Heart left ventricle (tissue), 16 donors: ENCODE results near the gene NANS. TPM values are rescaled to one million over a fixed set of nuclear protein-coding genes. Genes with fewer than 3 reads are reported as not detected.
"Not testable (repeated sequence)": the region's sequence is repeated elsewhere in the genome, so short reads cannot be mapped to it uniquely, and the experiment has no call there.

ENCODE experiments used
- ATAC-seq, 4 donors: fragments of 200-7000 bp; cut with Tn5 transposase; one replicate each; pipeline ENCODE4 v1.9.1; 2020 to 2022; ENCODE audit warnings: moderate library complexity in 4 of 4, mild to moderate bottlenecking in 3 of 4, moderate number of reproducible peaks in 1 of 4
- DNase-seq, 5 donors: peaks; one replicate each; pipeline ENCODE4 v3.0.0-alpha.2; 2020
- H3K27ac ChIP-seq, 12 donors: fragments of 200-600 bp; sonication (generic) in 4 of 12; one replicate each; pipeline versions ENCODE4 v1.5.0 to v1.8.0; 2016 to 2022; ENCODE audit warnings: mild to moderate bottlenecking in 2 of 12
- H3K27me3 ChIP-seq, 9 donors: fragments of 200-600 bp; sonication (generic) in 2 of 9; one replicate each; pipeline versions ENCODE4 v1.5.1 to v1.8.0; 2016 to 2022; ENCODE audit warnings: mild to moderate bottlenecking in 3 of 9
- H3K36me3 ChIP-seq, 9 donors: fragments of 200-600 bp; sonication (generic) in 2 of 9; one replicate each; pipeline versions ENCODE4 v1.5.0 to v1.8.0; 2018 to 2022; ENCODE audit warnings: mild to moderate bottlenecking in 2 of 9
- H3K4me1 ChIP-seq, 12 donors: fragments of 200-600 bp; sonication (generic) in 4 of 12; one replicate each; pipeline versions ENCODE4 v1.5.0 to v1.8.0; 2016 to 2022; ENCODE audit warnings: mild to moderate bottlenecking in 3 of 12
- H3K4me3 ChIP-seq, 12 donors: fragments of 200-600 bp; sonication (generic) in 4 of 12; one replicate each; pipeline versions ENCODE4 v1.5.0 to v1.8.0; 2017 to 2022; ENCODE audit warnings: mild to moderate bottlenecking in 9 of 12, moderate library complexity in 4 of 12
- H3K9me3 ChIP-seq, 12 donors: fragments of 200-600 bp; sonication (generic) in 4 of 12; one replicate each; pipeline versions ENCODE4 v1.5.0 to v1.8.0; 2016 to 2022; ENCODE audit warnings: mild to moderate bottlenecking in 1 of 12
- CTCF ChIP-seq, 12 donors: fragments of 200-600 bp; sonication (generic) in 4 of 12; IDR thresholded peaks; one replicate each; pipeline versions ENCODE4 v1.5.0 to v1.8.0; 2018 to 2022; ENCODE audit warnings: antibody characterized with exemption in 12 of 12, mild to moderate bottlenecking in 5 of 12
- POLR2A ChIP-seq, 2 donors: fragments of 450-650 bp; IDR thresholded peaks; one replicate each; pipeline ENCODE4 v1.6.1; 2017; ENCODE audit warnings: antibody characterized with exemption in 2 of 2, mild to moderate bottlenecking in 2 of 2, moderate library complexity in 2 of 2
- WGBS, 4 donors: extraction: QIAGEN DNeasy Blood & Tissue Kit in 2 of 4; methylation state at CpG; one replicate each; pipeline versions ENCODE4 v1.1.5 to v1.1.7; 2013 to 2018; 5-methylcytosine and 5-hydroxymethylcytosine counted together
- intact Hi-C, 10 donors: fragments of 100-400 bp; cut with DNase I; formaldehyde crosslinking; loops; one replicate each; pipeline versions ENCODE4 v1.11.1 to v1.14.2; 2022
- polyA plus RNA-seq, 2 donors: library from polyadenylated mRNA; stranded (reverse); fragments of 200-250 nt; gene quantifications; one replicate each; pipeline ENCODE4 v1.2.3, GENCODE V29; 2013
- total RNA-seq, 9 donors: library from RNA; depleted of rRNA in 2 of 9; stranded (reverse); fragments of >200 nt in 2 of 9; fragmentation: NEBNext Ultra II Directional in 3 of 9; extraction: Animal tissue kit (Norgen Biotek cat#: 25700) in 3 of 9; gene quantifications; one replicate each; pipeline versions ENCODE4 v1.1.0 to v1.2.4, GENCODE V29; 2016 to 2023
- donor health status: ischemic (EF 13 %, LVEDD 7.1; RV severe dilation, severe dysfunction).
- donor health status: healthy with polysubstance abuse.
- donor health status: DM: no; HTN: yes; CAD: no.
- donor health status: DM: no; HTN: no; CAD: no.
- donor health status: ischemic (EF 25% LVEDD 6.9; RV normal size, moderate dysfunction).
- donor health status: ischemic (EF 25% LVEDD 5.7; RV mildly dilated, moderate dysfunction).
- donor health status: healthy.
- donor health status: DM: yes; HTN: yes; CAD: no.
- donor health status: ischemic (EF 35%, LVEDD 5.7; RV mildly dilated, moderate dysfunction).
- donor health status: nonischemic (EF 11% LVEDD 7.7; RV severe dilation, severe dysfunction).
- donor health status: DM: yes; HTN: yes; CAD: no.
- donor health status: PGD.
- donor health status: ischemic (EF 29% LVEDD 5.4; RV normal size, mild dysfunction).
- donor health status: nonischemic (EF 23%, LVEDD 6.1; RV moderate dilation, normal function).

The NANS gene
- total and polyA plus RNA-seq, 11 donors: 24.3 to 144 (median 40.7) TPM

- no peak overlapping the region for H3K27ac ChIP-seq
- WGBS, 4 donors: 81 to 92% (median 90%) methylated on average over 4 of the region's 4 CpGs
- no peak overlapping the region for H3K4me3 ChIP-seq
- no peaks in the 10 kb centered on the region for H3K9me3 ChIP-seq
- ATAC-seq: no peak
- intact Hi-C loops: loop anchor here in 2 of 10 donors (2.0 to 5.0 kb wide), 2 partner anchors 31 to 34 kb away; partner anchors contain the start of gene ANP32B (in 1 of the 2)
- TF ChIP-seq POLR2A (IDR thresholded peaks at IDR 0.05) (no peak), CTCF (IDR thresholded peaks at IDR 0.05) (no peak)
- H3K36me3 ChIP-seq: peaks cover 0 to 91% (median 80%) of the 10 kb centered on the region in 9 donors
- no peaks in the 10 kb centered on the region for H3K27me3 ChIP-seq
- peaks cover 0 to 39% (median under 1%) of the 10 kb centered on the region in 12 donors for H3K4me1 ChIP-seq
- DNase-seq: no peak
Observed at GRCh38 chr9:98016137-98016680, 40.3 kb upstream of the NANS start.

DNA sequence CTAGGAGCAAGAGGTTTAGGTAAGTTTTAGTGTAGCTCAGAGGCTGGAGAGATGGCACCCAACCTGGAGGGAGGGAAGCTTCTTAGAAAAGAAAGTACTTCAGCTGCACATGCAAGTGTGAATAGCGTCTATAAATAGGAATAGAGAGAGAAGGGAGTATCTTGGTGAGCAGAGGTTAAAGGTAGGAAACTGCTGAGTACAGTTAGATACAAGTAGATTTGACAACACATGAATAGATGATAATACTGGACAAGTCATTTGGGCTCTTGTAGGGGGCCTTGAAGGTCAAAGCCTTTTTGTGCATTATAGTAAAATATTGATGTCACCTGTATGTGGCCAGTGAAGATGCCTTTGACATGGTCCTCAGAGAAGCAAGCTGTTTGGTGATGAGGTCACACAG, 39.2 kb upstream of the NANS start:
- peak overlapping the region in 4 of 12 donors; percentile 35 to 64 (median 46) for H3K27ac ChIP-seq

DNA sequence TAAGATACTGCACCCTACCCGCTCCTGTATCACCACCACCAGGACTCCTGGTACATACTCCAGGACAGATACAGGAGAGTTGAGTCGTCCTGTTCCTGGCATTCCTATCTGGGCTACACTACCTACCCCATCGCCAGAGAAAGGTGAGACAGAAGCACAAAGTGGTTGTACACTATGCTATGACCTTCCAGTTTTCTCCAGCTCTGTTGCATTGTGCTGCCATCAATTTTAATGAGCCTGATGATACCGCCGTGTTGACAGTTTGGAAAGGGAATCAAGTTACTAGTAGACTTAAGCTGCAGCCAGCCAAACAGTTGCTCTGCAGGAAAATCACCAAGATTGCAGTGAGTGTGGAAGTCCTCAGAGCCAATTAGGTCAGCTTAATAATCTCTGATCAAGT, 38.2 kb upstream of the NANS start:
- TF ChIP-seq CTCF (IDR thresholded peaks at IDR 0.05) (no peak), POLR2A (IDR thresholded peaks at IDR 0.05) (no peak)
- intact Hi-C loops: loop anchor here in 1 of 10 donors (5.0 kb wide), 1 partner anchor 36 kb away; the partner anchor contains the start of gene ANP32B
- 47 to 63% (median 54%) methylated on average over 5 of the region's 5 CpGs for WGBS, 4 donors
- Histone ChIP-seq H3K27me3 (no peaks in the 10 kb centered on the region), H3K9me3 (no peaks in the 10 kb centered on the region), H3K27ac (peak overlapping the region in 4 of 12 donors; percentile 3 to 64 (median 31)), H3K4me1 (peaks cover 0 to 60% (median 5%) of the 10 kb centered on the region in 12 donors), H3K4me3 (no peak overlapping the region), H3K36me3 (peaks cover 0 to 69% (median 58%) of the 10 kb centered on the region in 9 donors)
- ATAC-seq: peak in 2 of 4 donors; percentile 21 to 23
- no peak for DNase-seq

More for the DNA sequence above, 39.2 kb upstream of the NANS start:
- peaks cover 0 to 50% (median 5%) of the 10 kb centered on the region in 12 donors for H3K4me1 ChIP-seq
- DNase-seq (no peak), ATAC-seq (peak in 3 of 4 donors; percentile 14 to 38 (median 23))
- H3K36me3 ChIP-seq: peaks cover 0 to 80% (median 69%) of the 10 kb centered on the region in 9 donors
- no peak overlapping the region for H3K4me3 ChIP-seq
- 42 to 52% (median 47%) methylated on average over 1 of the region's 1 CpG for WGBS, 4 donors
- H3K27me3 ChIP-seq: no peaks in the 10 kb centered on the region
- no peaks in the 10 kb centered on the region for H3K9me3 ChIP-seq
- intact Hi-C loops: loop anchor here in 2 of 10 donors (2.0 to 5.0 kb wide), 2 partner anchors 33 to 35 kb away; partner anchors contain the start of gene ANP32B (in 1 of the 2)
- TF ChIP-seq POLR2A (IDR thresholded peaks at IDR 0.05) (no peak), CTCF (IDR thresholded peaks at IDR 0.05) (no peak)

GRCh38 chr9:98019098-98019497, 37.4 kb upstream of the NANS start:
- WGBS, 4 donors: 82 to 92% (median 89%) methylated on average over 3 to 4 of the region's 4 CpGs
- Histone ChIP-seq H3K9me3 (no peaks in the 10 kb centered on the region), H3K4me1 (peaks cover 0 to 60% (median 5%) of the 10 kb centered on the region in 12 donors), H3K4me3 (no peak overlapping the region), H3K27ac (peak overlapping the region in 2 of 12 donors; percentile 3 to 64), H3K36me3 (peaks cover 0 to 62% (median 51%) of the 10 kb centered on the region in 9 donors), H3K27me3 (no peaks in the 10 kb centered on the region)
- DNase-seq: no peak
- intact Hi-C loops: loop anchor here in 1 of 10 donors (5.0 kb wide), 1 partner anchor 37 kb away; the partner anchor contains the start of gene ANP32B
- no peak for TF ChIP-seq CTCF (IDR thresholded peaks at IDR 0.05)
- TF ChIP-seq POLR2A (IDR thresholded peaks at IDR 0.05): no peak
- ATAC-seq: no peak

DNA sequence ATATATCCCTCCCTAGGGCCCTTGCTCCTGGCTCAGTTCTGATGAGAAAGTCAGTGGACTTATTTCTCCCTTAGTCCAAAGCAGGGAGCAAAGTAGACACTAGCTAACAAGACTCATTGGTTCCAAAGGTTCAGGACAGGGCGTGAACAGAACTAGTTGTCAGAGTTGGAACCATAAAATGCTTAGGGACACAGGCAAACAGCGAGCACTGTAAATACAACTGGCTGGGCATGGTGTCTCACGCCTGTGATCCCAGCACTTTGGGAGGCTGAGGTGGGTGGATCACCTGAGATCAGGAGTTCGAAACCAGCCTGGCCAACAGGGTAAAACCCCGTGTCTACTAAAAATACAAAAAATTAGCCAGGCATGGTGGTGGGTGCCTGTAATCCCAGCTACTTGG, 36.7 kb upstream of the NANS start:
- ATAC-seq, H3K4me3 ChIP-seq, H3K27me3 ChIP-seq, H3K9me3 ChIP-seq, DNase-seq, H3K27ac ChIP-seq: not testable (repeated sequence)
- peaks cover 0 to 54% (median 43%) of the 10 kb centered on the region in 9 donors for H3K36me3 ChIP-seq
- 83 to 95% (median 94%) methylated on average over 5 of the region's 5 CpGs for WGBS, 4 donors
- peaks cover 0 to 60% (median 5%) of the 10 kb centered on the region in 12 donors for H3K4me1 ChIP-seq
- intact Hi-C loops: loop anchor here in 2 of 10 donors (5.0 kb wide), 2 partner anchors 33 to 38 kb away; partner anchors contain the start of gene ANP32B (in 1 of the 2)
